Mononuclear cell (primary cell): ENCODE data around the gene PIK3CD. TPM values are rescaled to one million over a fixed set of nuclear protein-coding genes. Genes with fewer than 3 reads are reported as not detected.
"Not testable (repeated sequence)": the region's sequence is repeated elsewhere in the genome, so short reads cannot be mapped to it uniquely, and the experiment has no call there.

ENCODE experiments used
- H3K27me3 ChIP-seq: 2 replicates; pipeline ENCODE4 v1.6.0; 2011; ENCODE audit warnings: low read length, control low read depth; ENCODE audit not compliant: insufficient read depth
- H3K4me1 ChIP-seq: 2 replicates; pipeline ENCODE4 v1.5.1; 2011; ENCODE audit warnings: mild to moderate bottlenecking, low read length, control low read depth; ENCODE audit not compliant: insufficient read depth
- H3K4me3 ChIP-seq: 2 replicates; pipeline ENCODE4 v1.5.1; 2011; ENCODE audit warnings: mild to moderate bottlenecking, low read length, moderate library complexity
- H3K9me3 ChIP-seq: 2 replicates; pipeline ENCODE4 v1.5.1; 2011; ENCODE audit warnings: low read depth, mild to moderate bottlenecking, control low read depth, low read length
- total RNA-seq: library from RNA; depleted of rRNA; stranded (reverse); fragments of >200 nt; gene quantifications from one replicate; pipeline ENCODE4 v1.2.3, GENCODE V29; 2012

Gene PIK3CD
- total RNA-seq, 1 donor, result 126 TPM

- Histone ChIP-seq H3K27me3 (no peaks in the 10 kb centered on the region), H3K9me3 (no peaks in the 10 kb centered on the region), H3K4me1 (peaks cover 3% of the 10 kb centered on the region), H3K4me3 (no peak overlapping the region)
Measured at GRCh38 chr1:9612871-9613624, 38.5 kb upstream of the PIK3CD start.

- no peaks in the 10 kb centered on the region for H3K27me3 ChIP-seq
Measured at GRCh38 chr1:9613625-9614299, 37.8 kb upstream of the PIK3CD start.

GRCh38 chr1:9615316-9616063, 36.0 kb upstream of the PIK3CD start:
- H3K9me3 ChIP-seq, result no peaks in the 10 kb centered on the region
- H3K4me3 ChIP-seq, result no peak overlapping the region
- H3K27me3 ChIP-seq, result no peaks in the 10 kb centered on the region
- H3K4me1 ChIP-seq, result peaks cover 3% of the 10 kb centered on the region

More at GRCh38 chr1:9613625-9614299, 37.8 kb upstream of the PIK3CD start:
- Histone ChIP-seq H3K9me3 (no peaks in the 10 kb centered on the region), H3K4me3 (no peak overlapping the region), H3K4me1 (peaks cover 3% of the 10 kb centered on the region)

GRCh38 chr1:9618909-9619679, 32.4 kb upstream of the PIK3CD start:
- H3K4me3 ChIP-seq, result no peak overlapping the region
- H3K4me1 ChIP-seq, result peaks cover 3% of the 10 kb centered on the region
- no peaks in the 10 kb centered on the region for H3K9me3 ChIP-seq
- no peaks in the 10 kb centered on the region for H3K27me3 ChIP-seq

DNA sequence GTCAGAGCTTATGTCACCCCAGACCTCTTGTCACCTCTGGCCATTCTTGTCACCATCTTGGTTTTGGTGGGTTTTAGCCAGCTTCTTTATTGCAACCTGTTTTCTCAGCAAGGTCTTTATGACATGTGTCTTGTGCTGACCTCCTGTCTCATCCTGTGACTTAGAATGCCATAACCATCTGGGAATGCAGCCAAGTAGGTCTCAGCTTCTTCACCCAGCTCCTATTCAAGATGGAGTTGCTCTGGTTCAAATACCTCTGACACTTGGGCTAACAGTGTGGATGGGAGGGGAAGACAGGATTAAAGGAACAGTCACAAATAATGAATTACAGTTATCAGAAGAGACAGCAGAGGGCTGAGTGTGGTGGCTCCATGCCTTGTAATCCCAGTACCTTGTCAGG, 30.5 kb upstream of the PIK3CD start:
- Histone ChIP-seq H3K9me3 (no peaks in the 10 kb centered on the region), H3K27me3 (no peaks in the 10 kb centered on the region), H3K4me3 (no peak overlapping the region), H3K4me1 (peaks cover 6% of the 10 kb centered on the region)

DNA sequence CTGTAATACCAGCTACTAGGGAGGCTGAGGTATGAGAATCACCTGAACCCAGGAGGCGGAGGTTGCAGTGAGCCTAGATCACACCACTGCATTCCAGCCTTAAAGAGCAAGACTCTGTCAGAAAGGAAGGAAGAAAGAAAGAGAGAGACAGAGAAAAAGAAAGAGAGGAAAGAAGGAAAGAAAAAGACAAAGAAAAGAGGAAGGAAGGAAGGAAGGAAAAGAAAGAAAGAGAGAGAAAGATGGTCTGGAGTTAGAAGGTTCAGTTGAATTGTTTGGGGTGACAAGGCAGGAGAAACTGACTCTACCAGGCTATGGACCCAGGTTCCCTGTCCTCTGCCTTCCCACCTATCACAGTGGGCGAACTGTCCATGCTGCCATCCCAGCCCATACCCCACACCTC, 27.4 kb upstream of the PIK3CD start:
- Histone ChIP-seq H3K27me3 (no peaks in the 10 kb centered on the region), H3K9me3 (no peaks in the 10 kb centered on the region), H3K4me1 (peaks cover 35% of the 10 kb centered on the region), H3K4me3 (no peak overlapping the region)

- H3K4me3 ChIP-seq, H3K27me3 ChIP-seq, H3K9me3 ChIP-seq: not testable (repeated sequence)
- peaks cover 43% of the 10 kb centered on the region for H3K4me1 ChIP-seq
Measured at GRCh38 chr1:9625030-9625429, 26.5 kb upstream of the PIK3CD start.

- Histone ChIP-seq H3K27me3 (no peaks in the 10 kb centered on the region), H3K4me1 (peaks cover 55% of the 10 kb centered on the region), H3K9me3 (no peaks in the 10 kb centered on the region), H3K4me3 (no peak overlapping the region)
Measured at GRCh38 chr1:9626201-9626608, 25.3 kb upstream of the PIK3CD start.

- Histone ChIP-seq H3K9me3 (no peaks in the 10 kb centered on the region), H3K27me3 (no peaks in the 10 kb centered on the region), H3K4me3 (peak overlapping the region; percentile 33), H3K4me1 (peaks cover 68% of the 10 kb centered on the region)
Measured at GRCh38 chr1:9628541-9629444, 22.7 kb upstream of the PIK3CD start.

- H3K4me1 ChIP-seq, result peaks cover 75% of the 10 kb centered on the region
- peak overlapping the region; percentile 49 for H3K4me3 ChIP-seq
- no peaks in the 10 kb centered on the region for H3K27me3 ChIP-seq
- H3K9me3 ChIP-seq, result no peaks in the 10 kb centered on the region
Measured at GRCh38 chr1:9629445-9630201, 21.9 kb upstream of the PIK3CD start.

DNA sequence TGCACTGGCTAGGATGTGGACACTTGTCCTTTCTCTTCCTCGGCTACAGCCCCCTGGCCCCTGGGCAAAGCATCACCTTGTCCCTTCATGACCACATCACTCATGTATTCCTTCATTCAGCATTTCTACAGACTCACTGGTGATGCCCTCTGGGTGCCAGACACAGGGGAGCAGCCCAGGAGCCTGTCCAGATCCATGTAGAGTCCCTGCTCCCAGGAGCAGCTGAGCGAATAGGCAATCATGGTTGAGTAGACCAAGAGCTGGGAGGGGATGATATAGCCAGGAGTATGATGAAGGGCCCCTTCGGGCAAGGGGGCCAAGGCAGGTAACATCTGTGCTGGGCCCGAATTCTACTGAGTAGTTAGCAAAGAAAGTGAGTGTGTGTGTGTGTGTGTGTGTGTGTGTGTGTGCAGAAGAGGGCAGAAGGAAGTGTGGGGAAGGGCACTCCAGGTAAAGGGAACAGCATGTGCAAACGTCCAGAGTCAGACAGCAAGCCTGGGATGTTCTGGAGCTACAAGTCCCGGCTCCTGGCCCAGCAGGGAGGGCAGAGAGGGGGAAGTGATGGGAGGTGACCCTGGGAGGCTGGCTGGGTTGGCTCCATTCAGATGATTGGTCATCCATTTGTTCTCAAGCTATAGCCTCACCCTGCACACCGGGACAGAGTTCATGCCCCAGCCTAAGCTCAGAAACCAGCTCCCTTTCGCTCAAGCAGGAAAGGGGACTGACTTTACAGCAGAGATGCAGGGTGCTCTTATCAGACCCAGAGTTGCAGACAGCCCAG, 21.0 kb upstream of the PIK3CD start:
- H3K27me3 ChIP-seq, result no peaks in the 10 kb centered on the region
- H3K4me1 ChIP-seq, result peaks cover 83% of the 10 kb centered on the region
- no peaks in the 10 kb centered on the region for H3K9me3 ChIP-seq
- peak overlapping the region; percentile 49 for H3K4me3 ChIP-seq

DNA sequence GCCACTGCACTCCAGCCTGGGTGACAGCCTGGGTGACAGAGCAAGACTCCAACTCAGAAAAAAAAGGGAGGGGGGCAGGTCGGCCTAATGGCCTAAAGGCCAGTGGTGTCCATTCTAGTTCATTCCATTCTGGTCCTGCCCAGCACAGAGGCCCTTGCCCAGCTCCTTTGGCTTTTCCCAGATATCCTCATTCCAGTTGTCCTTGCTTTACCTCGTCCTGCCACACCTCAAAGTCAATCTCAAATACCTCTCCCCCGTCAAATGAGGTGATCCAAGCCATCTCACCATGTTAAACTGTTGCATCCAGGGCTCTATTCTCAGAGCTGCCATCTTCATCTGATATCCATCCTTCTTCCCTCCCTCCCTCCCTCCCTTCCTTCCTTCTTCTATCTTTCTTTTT, 19.9 kb upstream of the PIK3CD start:
- no peaks in the 10 kb centered on the region for H3K9me3 ChIP-seq
- no peaks in the 10 kb centered on the region for H3K27me3 ChIP-seq
- peaks cover 76% of the 10 kb centered on the region for H3K4me1 ChIP-seq
- no peak overlapping the region for H3K4me3 ChIP-seq

- Histone ChIP-seq H3K4me3 (no peak overlapping the region), H3K4me1 (peaks cover 63% of the 10 kb centered on the region), H3K27me3 (no peaks in the 10 kb centered on the region), H3K9me3 (no peaks in the 10 kb centered on the region)
Measured at GRCh38 chr1:9633493-9633892, 18.0 kb upstream of the PIK3CD start.
